ENCODE data around the gene KCNMA1.

The KCNMA1 gene

DNA sequence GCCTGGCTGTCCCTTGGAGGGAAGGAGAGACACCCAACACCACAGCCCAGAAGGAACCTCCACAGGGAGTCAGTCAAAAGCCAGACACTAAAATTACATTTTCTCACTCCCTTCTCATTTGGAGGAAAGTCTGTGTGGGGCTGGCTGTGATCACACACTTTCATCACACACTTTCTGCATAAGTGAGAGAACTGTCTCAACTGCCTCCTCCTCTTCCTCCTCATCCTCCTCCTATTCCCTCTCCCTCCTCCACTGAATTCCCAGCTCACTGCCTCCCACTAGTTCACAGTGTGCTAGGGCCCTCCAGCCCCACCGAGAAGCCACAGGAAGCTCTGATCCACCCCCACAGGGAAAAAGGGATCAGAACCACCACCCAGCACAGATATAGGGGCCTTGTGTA, 91.6 kb downstream of the KCNMA1 start:
- Mint-ChIP-seq H3K27ac (no peak overlapping the region), H3K4me1 (no peaks in the 10 kb centered on the region), H3K27me3 (peaks cover 10% of the 10 kb centered on the region), H3K9me3 (peaks cover 18% of the 10 kb centered on the region), H3K36me3 (ENCODE audit: low read depth) (no peaks in the 10 kb centered on the region), H3K4me3 (no peak overlapping the region)
- DNase-seq (no peak), ATAC-seq (no peak)

DNA sequence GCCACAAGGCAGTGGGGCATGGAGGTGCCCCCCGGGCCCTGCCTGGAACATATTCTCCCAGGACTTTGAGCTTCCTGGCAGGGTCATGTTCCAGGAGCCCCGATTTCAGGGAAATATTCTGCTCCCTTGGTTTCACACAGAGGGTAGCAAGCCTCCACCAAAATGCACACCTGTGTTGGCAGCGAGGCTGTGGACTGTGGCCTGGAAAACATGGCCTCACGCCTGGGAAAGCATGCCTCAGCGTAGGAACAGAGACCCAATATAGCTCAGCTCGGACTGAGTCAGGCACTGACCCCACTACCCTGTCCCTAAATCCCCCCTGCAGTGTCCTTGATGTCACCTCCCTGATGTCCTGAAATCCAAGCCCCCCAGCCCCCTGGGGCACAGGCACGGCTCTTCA, 92.0 kb downstream of the KCNMA1 start:
- peaks cover 22% of the 10 kb centered on the region for H3K9me3 Mint-ChIP-seq
- DNase-seq, result no peak
- H3K27ac Mint-ChIP-seq, result no peak overlapping the region
- no peaks in the 10 kb centered on the region for H3K36me3 Mint-ChIP-seq (ENCODE audit: low read depth)
- no peaks in the 10 kb centered on the region for H3K4me1 Mint-ChIP-seq
- no peak for ATAC-seq
- no peak overlapping the region for H3K4me3 Mint-ChIP-seq
- H3K27me3 Mint-ChIP-seq, result peaks cover 10% of the 10 kb centered on the region

DNA sequence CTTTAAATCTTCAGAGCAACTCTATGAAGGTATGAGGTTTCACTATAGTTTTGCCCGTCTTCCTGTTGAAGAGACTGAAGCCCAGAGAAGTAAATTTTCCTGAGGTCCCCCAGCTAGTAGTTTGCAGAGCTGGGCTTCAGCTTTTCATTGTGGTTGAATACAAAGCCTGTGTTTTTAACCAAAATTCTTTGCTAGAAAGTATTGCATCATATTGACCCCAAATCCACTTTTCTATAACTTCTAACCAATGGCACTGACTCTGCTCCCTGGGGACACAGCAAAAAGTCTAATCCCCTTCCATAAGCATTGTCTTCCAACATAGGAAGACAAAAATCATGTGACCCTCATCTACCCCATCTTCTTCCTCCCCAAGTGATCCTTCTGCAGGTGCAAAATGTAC, 93.0 kb downstream of the KCNMA1 start:
- no peak overlapping the region for H3K4me3 Mint-ChIP-seq
- H3K9me3 Mint-ChIP-seq, result peaks cover 22% of the 10 kb centered on the region
- H3K27me3 Mint-ChIP-seq, result peaks cover 8% of the 10 kb centered on the region
- ATAC-seq, result no peak
- H3K27ac Mint-ChIP-seq, result no peak overlapping the region
- DNase-seq, result no peak
- no peaks in the 10 kb centered on the region for H3K4me1 Mint-ChIP-seq
- H3K36me3 Mint-ChIP-seq (ENCODE audit: low read depth), result no peaks in the 10 kb centered on the region

DNA sequence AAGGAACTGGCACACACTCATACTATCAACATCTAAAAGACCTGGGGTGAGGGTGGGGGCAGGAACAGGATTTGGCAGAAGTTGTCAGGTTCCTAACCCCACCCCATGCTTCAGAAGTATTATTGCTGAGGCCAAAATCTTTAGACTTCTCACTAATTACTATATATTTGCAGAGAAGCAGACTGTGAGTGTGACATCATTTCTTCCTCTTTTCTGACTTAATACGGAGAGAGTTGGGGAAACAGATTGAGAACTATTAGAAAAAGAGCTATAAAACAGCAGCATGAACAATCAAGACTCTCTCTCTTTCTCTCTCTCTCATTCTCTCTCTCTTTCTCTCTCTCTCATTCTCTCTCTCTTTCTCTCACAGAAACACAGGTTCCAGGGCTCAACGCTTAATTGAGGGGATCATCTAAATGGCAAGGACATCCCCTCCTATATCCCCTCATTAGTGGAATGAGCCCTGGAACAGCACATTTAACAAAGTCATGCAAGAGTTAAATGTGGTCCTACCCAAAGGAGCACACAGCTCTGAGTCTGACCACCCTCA, 94.8 kb downstream of the KCNMA1 start:
- no peak for ATAC-seq
- no peaks in the 10 kb centered on the region for H3K36me3 Mint-ChIP-seq (ENCODE audit: low read depth)
- no peak overlapping the region for H3K4me3 Mint-ChIP-seq
- peaks cover 6% of the 10 kb centered on the region for H3K27me3 Mint-ChIP-seq
- H3K4me1 Mint-ChIP-seq, result no peaks in the 10 kb centered on the region
- H3K9me3 Mint-ChIP-seq, result peaks cover 22% of the 10 kb centered on the region
- no peak for DNase-seq
- H3K27ac Mint-ChIP-seq, result no peak overlapping the region

DNA sequence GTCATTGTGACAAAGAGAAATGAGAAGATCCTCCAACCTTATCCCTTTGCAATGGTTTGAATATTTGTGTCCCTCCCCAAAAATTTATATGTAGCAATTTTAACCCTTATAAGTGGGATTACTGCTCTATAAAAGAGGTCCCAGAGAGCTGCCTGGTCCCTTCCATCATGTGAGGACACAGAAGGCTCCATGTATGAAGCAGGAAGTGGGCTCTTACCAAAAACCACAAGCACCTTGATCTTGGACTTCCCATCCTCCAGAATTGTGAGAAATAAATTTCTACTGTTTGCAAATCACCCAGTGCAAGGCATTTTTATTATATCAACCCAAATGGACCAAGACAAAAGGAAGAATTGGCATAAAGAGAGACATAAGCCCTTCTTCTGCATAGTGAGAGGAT, 95.7 kb downstream of the KCNMA1 start:
- H3K4me1 Mint-ChIP-seq, result no peaks in the 10 kb centered on the region
- ATAC-seq (no peak), DNase-seq (no peak)
- H3K4me3 Mint-ChIP-seq, result no peak overlapping the region
- no peaks in the 10 kb centered on the region for H3K36me3 Mint-ChIP-seq (ENCODE audit: low read depth)
- no peak overlapping the region for H3K27ac Mint-ChIP-seq
- peaks cover 22% of the 10 kb centered on the region for H3K9me3 Mint-ChIP-seq
- peaks cover 6% of the 10 kb centered on the region for H3K27me3 Mint-ChIP-seq

DNA sequence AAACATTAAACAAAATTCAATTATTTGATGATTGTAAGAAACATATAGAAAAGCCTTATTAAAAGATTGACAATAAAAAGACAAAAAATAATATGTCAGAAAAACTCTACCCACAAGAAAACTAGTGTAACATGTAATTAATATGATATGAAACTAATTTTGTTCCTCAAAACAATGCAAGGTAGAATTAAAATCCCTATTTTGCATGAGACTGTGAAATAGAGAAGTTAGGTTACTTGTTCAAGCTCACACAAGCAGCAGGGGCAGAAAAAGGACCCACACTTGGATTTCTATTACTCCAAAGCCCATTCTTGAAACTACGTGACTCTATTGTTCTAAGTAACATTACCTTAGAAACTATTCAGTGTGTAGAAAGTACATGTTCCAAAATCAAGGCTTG, 96.4 kb downstream of the KCNMA1 start:
- peaks cover 6% of the 10 kb centered on the region for H3K27me3 Mint-ChIP-seq
- no peaks in the 10 kb centered on the region for H3K4me1 Mint-ChIP-seq
- no peak for ATAC-seq
- H3K4me3 Mint-ChIP-seq, result no peak overlapping the region
- H3K36me3 Mint-ChIP-seq (ENCODE audit: low read depth), result no peaks in the 10 kb centered on the region
- H3K27ac Mint-ChIP-seq, result no peak overlapping the region
- no peak for DNase-seq
- peaks cover 22% of the 10 kb centered on the region for H3K9me3 Mint-ChIP-seq

DNA sequence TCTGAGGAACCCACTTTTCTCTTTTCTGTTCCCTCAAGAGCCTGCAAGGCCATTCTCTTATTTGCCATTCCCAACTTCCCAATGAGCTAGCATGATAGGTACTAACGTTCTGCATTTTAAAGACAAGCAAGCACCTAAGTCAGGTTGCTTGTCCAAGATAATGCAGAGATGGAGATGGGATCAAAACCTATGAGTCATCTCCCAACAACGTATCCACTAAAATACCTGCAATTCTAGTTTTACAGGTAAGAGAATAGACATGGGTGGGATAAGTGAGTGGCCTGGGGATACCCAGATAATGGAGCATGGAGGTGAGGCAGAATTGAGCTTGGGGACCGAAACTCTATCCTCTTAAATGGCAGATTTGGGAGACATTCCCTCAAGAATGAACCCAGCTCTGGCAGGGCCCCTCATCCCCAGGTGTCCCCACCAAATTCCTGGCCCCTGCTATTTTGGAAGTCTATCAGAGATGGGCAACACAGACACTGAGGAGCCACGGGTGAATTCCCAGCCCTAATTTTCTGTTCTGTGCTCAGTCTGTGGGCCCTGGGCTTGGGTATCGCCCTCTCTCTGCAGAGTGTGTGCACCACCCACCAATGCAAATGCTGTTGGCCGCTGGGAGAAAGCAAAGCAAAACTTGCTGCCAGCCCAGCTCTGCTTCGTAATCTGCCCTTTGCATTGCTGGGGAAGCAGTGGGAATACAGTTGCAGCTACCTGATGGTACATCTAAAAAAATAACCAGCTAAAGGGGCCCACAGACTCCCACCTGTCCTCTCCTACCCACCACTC, 98.3 kb downstream of the KCNMA1 start:
- H3K27me3 Mint-ChIP-seq, result peaks cover 4% of the 10 kb centered on the region
- H3K9me3 Mint-ChIP-seq, result peaks cover 22% of the 10 kb centered on the region
- DNase-seq (no peak), ATAC-seq (no peak)
- no peaks in the 10 kb centered on the region for H3K4me1 Mint-ChIP-seq
- no peaks in the 10 kb centered on the region for H3K36me3 Mint-ChIP-seq (ENCODE audit: low read depth)
- H3K27ac Mint-ChIP-seq, result no peak overlapping the region
- no peak overlapping the region for H3K4me3 Mint-ChIP-seq

DNA sequence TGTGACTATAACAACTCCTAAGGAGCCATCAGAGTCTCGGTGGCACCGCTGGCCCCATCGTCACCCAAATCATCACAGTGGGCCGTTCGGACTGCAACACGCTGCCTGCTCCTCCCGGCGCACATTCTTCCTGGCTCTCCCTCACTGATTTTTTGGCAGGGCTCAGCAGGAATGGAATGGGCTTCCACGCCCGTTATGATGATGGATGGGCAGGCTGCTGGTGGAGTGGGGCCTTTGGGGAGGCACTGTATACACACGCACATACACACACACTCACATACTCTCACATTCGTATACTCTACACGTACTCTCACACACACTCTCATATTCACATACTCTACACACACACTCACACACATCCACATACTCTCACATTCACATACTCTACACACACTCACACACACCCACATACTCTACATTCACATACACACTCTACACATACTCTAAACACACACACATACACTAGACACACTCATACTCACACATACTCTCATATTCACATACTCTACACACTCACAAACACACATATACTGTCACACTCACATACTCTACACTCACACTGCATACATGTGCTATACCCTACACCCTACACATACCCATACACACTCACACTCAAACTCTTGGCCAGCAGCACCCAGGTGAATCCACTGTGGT, 99.8 kb downstream of the KCNMA1 start:
- no peaks in the 10 kb centered on the region for H3K4me1 Mint-ChIP-seq
- peaks cover 4% of the 10 kb centered on the region for H3K27me3 Mint-ChIP-seq
- no peak for ATAC-seq
- H3K27ac Mint-ChIP-seq, result no peak overlapping the region
- no peak for DNase-seq
- H3K36me3 Mint-ChIP-seq (ENCODE audit: low read depth), result no peaks in the 10 kb centered on the region
- H3K4me3 Mint-ChIP-seq, result no peak overlapping the region
- H3K9me3 Mint-ChIP-seq, result peaks cover 11% of the 10 kb centered on the region

DNA sequence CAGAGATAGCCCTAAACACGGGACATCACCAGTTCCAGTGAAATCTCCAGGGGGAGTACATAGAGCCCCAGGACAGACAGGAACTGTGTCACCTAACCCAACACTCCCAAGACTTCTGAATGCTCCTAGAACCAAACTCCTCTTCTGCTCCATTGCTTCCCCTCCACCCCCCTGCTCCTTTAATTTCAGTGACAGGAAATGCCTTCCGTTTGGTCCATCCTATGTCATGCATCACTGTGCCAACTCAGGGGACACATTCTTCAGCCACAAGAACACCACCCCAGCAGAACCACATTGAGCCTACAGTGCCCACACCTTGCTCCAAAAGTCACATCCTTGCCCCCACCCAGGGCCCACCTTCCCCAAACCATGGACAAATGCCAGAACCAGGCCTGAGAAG, 100.5 kb downstream of the KCNMA1 start:
- H3K27me3 Mint-ChIP-seq, result peaks cover 4% of the 10 kb centered on the region

DNA sequence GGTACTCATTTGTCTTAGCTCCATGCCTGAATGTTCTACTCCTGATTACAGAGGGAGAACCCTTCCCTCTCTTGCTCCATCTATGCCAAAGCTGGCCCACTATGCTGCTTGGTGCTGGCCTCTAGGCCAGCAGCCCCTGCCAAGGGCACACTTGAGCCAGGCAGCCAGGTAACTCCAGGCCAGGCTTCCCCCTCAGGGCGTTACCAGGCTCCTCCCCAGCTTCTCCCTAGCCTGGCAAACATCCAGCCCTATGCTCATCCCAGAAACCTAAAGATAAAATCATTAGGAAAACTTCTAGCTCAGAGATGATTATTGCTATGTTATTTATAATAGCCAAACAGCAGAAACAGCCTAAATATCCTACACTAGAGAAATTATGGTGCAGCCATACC, 103.7 kb downstream of the KCNMA1 start:
- H3K27me3 Mint-ChIP-seq, result peaks cover 9% of the 10 kb centered on the region
- ATAC-seq, result no peak
- DNase-seq, result no peak
- H3K27ac Mint-ChIP-seq, result no peak overlapping the region
- H3K4me3 Mint-ChIP-seq, result no peak overlapping the region
- no peaks in the 10 kb centered on the region for H3K9me3 Mint-ChIP-seq
- no peaks in the 10 kb centered on the region for H3K4me1 Mint-ChIP-seq
- no peaks in the 10 kb centered on the region for H3K36me3 Mint-ChIP-seq (ENCODE audit: low read depth)

More for the DNA sequence above, 100.5 kb downstream of the KCNMA1 start:
- Mint-ChIP-seq H3K27ac (no peak overlapping the region), H3K9me3 (peaks cover 11% of the 10 kb centered on the region), H3K4me1 (no peaks in the 10 kb centered on the region), H3K4me3 (no peak overlapping the region), H3K36me3 (ENCODE audit: low read depth) (no peaks in the 10 kb centered on the region)
- DNase-seq (no peak), ATAC-seq (no peak)

DNA sequence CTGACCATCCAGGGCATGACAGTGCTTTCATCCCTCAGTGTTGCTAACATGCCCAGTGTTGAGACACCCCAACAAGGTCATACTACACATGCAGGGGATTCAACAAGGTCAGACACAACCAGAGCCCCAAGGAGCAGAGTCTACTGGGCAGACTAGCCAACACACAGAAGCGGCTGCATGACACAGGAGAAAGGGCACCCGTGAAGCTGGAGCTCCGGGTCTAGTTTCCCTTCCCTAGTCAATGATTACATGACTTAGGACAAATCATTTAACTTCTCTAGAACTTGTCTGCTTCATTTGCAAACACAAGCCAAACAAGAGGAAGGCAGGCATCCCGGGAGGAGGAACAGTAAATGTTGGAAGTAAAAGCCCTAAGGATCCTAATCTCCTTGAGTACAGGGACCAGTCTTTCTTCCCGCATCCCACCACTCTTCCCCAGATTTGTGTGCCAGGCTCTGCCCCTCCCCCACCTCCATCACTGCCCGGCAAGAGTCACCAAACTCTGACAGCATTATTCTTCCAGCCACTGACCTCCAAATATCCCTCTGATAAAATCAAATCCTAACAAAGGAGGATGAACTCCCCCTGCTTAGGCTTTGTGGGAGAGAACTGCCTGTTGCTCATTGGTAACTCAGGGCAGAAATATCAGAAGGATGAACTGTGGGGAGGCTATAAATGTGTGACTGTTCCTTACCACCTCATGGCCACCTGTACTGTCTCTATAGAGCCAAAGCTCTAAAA, 104.3 kb downstream of the KCNMA1 start:
- DNase-seq, result no peak
- Mint-ChIP-seq H3K36me3 (ENCODE audit: low read depth) (no peaks in the 10 kb centered on the region), H3K27ac (no peak overlapping the region), H3K4me1 (no peaks in the 10 kb centered on the region), H3K9me3 (no peaks in the 10 kb centered on the region), H3K27me3 (peaks cover 9% of the 10 kb centered on the region), H3K4me3 (no peak overlapping the region)
- no peak for ATAC-seq

DNA sequence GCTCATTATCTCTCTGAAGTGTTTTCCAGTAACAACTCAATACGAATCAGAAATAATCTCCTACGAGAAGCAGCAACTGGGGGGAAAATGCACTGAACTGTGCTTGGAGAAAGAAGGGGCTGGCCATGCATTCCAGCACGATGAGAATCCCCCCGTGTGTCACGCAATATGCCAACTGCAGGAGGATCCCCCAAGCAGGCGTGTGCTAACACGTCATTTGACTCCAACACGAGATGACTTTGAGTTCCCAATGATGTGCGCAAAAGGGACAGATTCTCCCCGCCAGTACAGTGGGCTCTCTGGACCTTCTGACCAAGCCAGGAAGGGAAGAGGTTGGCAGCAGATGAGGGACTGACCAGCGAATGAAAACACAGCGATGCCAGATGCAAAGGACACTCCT, 105.5 kb downstream of the KCNMA1 start:
- H3K9me3 Mint-ChIP-seq, result no peaks in the 10 kb centered on the region
- H3K4me3 Mint-ChIP-seq, result no peak overlapping the region
- no peak overlapping the region for H3K27ac Mint-ChIP-seq
- no peaks in the 10 kb centered on the region for H3K4me1 Mint-ChIP-seq
- no peaks in the 10 kb centered on the region for H3K36me3 Mint-ChIP-seq (ENCODE audit: low read depth)
- ATAC-seq (no peak), DNase-seq (no peak)
- H3K27me3 Mint-ChIP-seq, result peaks cover 9% of the 10 kb centered on the region

DNA sequence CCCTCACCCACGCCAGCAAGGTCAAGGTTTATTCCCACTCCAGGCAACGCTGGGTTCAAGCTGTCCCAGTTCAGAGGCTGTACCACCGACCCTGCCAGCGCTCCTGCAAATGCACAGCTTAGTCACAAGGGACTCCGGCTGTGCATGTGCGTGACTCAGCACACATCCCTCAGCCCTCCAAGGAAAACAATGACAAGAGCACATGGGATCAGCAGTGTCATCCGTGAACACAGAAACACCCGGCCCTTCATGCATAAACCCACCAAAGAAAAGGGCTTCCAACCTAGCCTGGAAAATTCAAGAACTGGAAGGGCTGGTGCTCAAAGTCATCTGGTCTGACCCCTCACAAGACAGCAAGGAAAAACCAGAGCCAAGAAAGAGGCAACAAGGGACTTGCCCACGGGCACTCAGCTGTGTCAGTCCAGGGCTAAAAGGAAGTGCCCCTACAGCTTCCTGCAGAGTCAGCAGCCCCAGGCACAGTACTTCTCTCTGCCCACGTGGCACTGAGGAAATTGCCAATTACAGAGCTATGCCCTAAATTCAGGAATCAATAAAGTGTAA, 106.1 kb downstream of the KCNMA1 start:
- peaks cover 9% of the 10 kb centered on the region for H3K27me3 Mint-ChIP-seq
- no peaks in the 10 kb centered on the region for H3K4me1 Mint-ChIP-seq
- H3K27ac Mint-ChIP-seq, result no peak overlapping the region
- no peak for ATAC-seq
- H3K9me3 Mint-ChIP-seq, result no peaks in the 10 kb centered on the region
- H3K36me3 Mint-ChIP-seq (ENCODE audit: low read depth), result no peaks in the 10 kb centered on the region
- no peak overlapping the region for H3K4me3 Mint-ChIP-seq
- no peak for DNase-seq

DNA sequence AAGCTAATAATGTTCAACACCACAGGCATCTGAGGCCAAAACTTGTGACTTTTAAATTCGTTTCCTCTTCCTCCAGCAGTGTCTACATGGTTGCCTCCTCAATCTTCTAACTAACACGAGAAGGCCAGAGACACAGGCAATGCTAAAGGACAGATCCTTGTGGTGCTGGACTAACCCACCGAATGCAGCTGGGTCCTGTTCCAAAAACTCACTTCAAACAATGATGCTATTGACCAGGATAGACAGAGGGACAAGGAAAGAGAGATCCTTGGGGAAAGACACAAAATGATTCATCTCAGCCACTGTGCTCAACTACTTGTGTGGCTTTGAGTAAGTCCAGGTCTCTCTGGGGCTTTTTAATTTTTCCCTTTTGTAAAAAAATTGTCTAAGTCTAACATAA, 107.6 kb downstream of the KCNMA1 start:
- no peak overlapping the region for H3K27ac Mint-ChIP-seq
- H3K9me3 Mint-ChIP-seq, result no peaks in the 10 kb centered on the region
- peaks cover 6% of the 10 kb centered on the region for H3K27me3 Mint-ChIP-seq
- no peak overlapping the region for H3K4me3 Mint-ChIP-seq
- ATAC-seq, result no peak
- no peaks in the 10 kb centered on the region for H3K36me3 Mint-ChIP-seq (ENCODE audit: low read depth)
- no peak for DNase-seq
- no peaks in the 10 kb centered on the region for H3K4me1 Mint-ChIP-seq
